Urinary bladder (tissue), 4 donors: ENCODE data around the gene LCE3B. TPM values are rescaled to one million over a fixed set of nuclear protein-coding genes. Genes with fewer than 3 reads are reported as not detected.

Experiments used
- DNase-seq: peaks from one replicate; pipeline ENCODE4 v3.0.0-alpha.2; 2015; ENCODE audit errors: extremely low spot score
- H3K27ac ChIP-seq: one replicate; pipeline ENCODE4 v1.5.1; 2013; ENCODE audit warnings: low read depth, mild to moderate bottlenecking, moderate library complexity
- H3K36me3 ChIP-seq: one replicate; pipeline ENCODE4 v1.6.1; 2013; ENCODE audit warnings: mild to moderate bottlenecking, moderate library complexity; ENCODE audit not compliant: insufficient read depth
- H3K4me1 ChIP-seq: one replicate; pipeline ENCODE4 v1.6.1; 2013; ENCODE audit warnings: mild to moderate bottlenecking, moderate library complexity; ENCODE audit not compliant: insufficient read depth
- H3K4me3 ChIP-seq: one replicate; pipeline ENCODE4 v1.5.1; 2013; ENCODE audit warnings: low read depth, low read length
- WGBS: extraction: QIAGEN DNeasy Blood & Tissue Kit; methylation state at CpG from one replicate; pipeline ENCODE4 v1.1.7; 2013; 5-methylcytosine and 5-hydroxymethylcytosine counted together
- polyA plus RNA-seq: library from polyadenylated mRNA; stranded (reverse); fragments of 200-250 nt; gene quantifications from one replicate; pipeline ENCODE4 v1.2.3, GENCODE V29; 2013
- small RNA-seq: library from RNA; depleted of rRNA; stranded (forward); fragments of <200 nt; gene quantifications from one replicate; pipeline ENCODE3, GENCODE V24; 2014
- total RNA-seq: library from RNA; depleted of rRNA; stranded (reverse); fragments of >200 nt; gene quantifications from one replicate; pipeline ENCODE4 v1.2.3, GENCODE V29; 2014
- donor health status: healthy with polysubstance abuse.
- donor health status: healthy.

The LCE3B gene
- total and polyA plus RNA-seq, 2 donors: not detected

DNA sequence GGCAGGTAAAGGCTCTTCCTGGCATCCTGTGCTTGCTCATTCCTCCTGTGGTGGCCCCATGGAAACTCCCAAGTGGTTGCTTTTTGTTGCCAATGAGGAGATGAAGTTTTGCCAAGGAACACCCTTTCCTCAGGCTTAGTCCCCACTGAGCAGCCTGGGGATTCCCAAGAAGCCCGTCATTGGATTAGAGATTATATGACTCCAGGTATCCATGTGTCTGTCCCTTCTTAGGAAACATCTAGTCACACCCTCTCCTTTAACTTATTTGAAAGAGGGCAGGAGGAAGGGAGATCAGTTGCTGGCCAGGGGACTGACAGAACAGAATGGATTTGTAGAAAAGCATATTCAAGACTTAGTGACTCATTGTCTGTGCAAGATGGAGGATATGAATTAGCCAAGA, 13.1 kb downstream of the LCE3B start:
- H3K27ac ChIP-seq: no peak overlapping the region
- H3K36me3 ChIP-seq: no peaks in the 10 kb centered on the region
- H3K4me1 ChIP-seq: no peaks in the 10 kb centered on the region
- DNase-seq: no peak
- WGBS: 74% methylated on average over 1 of the region's 1 CpG
- H3K4me3 ChIP-seq: no peak overlapping the region

DNA sequence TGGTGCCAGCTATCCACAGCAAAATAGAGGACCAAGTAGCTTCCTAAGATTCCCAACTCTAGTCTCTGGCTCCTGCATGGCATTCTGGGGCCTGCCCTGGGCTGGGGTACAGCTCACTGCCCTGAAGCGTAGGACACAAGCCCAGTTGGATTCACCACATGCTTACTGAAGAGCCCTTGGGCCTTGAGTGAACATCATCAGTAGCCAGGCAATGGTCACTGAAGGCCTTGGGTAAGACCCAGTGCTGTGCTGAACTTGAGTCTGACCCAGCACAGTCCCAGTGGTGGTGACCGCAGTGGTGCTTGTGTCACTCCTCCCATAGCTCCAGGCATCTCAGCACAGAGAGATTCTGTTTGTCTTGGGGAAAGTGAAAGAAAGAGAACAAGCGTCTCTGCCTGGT, 17.0 kb downstream of the LCE3B start:
- H3K4me3 ChIP-seq: no peak overlapping the region
- H3K27ac ChIP-seq: no peak overlapping the region
- WGBS: 89% methylated on average over 3 of the region's 3 CpGs
- H3K36me3 ChIP-seq: no peaks in the 10 kb centered on the region
- no peaks in the 10 kb centered on the region for H3K4me1 ChIP-seq
- DNase-seq: no peak

DNA sequence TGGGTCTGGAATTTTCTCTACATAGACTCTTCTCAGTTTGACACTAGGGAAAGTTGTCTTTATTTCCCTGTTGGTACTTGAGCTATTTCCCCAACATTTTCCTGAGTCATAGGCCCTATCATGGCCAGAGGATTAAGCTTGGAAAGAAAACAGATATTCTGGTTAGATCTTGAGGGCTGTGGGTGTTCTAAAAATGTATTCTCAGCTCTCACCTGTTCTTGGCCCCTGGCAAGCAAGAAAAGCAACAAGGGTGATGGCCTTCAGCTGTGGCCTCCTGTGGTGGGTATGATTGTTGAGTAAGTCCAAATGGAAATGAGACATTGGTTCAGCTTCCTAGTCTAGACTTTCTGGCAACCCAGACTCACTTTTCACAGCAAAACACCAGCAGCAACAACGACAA, 26.7 kb downstream of the LCE3B start:
- H3K36me3 ChIP-seq: no peaks in the 10 kb centered on the region
- no peaks in the 10 kb centered on the region for H3K4me1 ChIP-seq
- H3K4me3 ChIP-seq: no peak overlapping the region
- H3K27ac ChIP-seq: no peak overlapping the region
- no peak for DNase-seq
- 63% methylated on average over 1 of the region's 1 CpG for WGBS

DNA sequence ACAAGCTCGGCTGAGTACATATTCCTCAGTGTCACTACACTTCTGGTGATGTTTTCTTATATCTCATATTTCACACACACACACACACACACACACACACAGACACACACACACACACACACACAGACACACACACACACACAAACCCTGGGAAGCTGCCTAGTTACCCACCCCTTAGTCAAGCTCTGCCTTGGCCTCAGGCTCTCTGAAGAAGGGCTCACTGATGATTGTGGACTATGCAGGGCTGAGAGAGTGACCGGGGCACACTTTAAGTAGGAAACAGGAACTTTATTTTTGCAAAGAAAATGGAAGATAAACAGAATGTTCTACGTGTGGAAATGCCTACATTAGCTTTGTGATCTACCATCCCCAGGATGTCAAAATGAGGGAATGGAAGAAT, 30.3 kb downstream of the LCE3B start:
- Histone ChIP-seq H3K4me3 (no peak overlapping the region), H3K27ac (no peak overlapping the region), H3K36me3 (no peaks in the 10 kb centered on the region), H3K4me1 (no peaks in the 10 kb centered on the region)
- 62% methylated on average over 3 of the region's 3 CpGs for WGBS
- DNase-seq: no peak

DNA sequence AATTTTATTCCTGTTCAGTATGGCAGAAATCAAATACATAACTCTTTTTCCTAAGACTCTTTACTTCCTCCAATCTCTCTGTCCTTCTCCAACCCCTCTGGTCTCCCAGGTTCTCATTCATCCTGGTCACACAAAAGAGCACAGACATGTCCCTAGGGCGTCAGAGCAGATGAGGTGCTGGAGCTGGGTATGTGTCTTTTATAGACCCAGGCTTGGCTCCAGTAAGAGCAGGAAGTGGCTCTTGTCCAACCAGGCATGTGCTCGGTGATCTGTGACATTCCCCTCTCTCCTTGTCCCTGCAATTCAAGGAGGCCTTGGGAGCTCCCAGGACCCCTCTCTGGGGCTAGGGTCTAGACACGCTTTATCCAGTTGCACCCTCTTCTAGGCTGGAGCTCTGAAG, 31.5 kb downstream of the LCE3B start:
- no peaks in the 10 kb centered on the region for H3K36me3 ChIP-seq
- H3K4me1 ChIP-seq: no peaks in the 10 kb centered on the region
- 35% methylated on average over 3 of the region's 3 CpGs for WGBS
- DNase-seq: no peak
- no peak overlapping the region for H3K4me3 ChIP-seq
- H3K27ac ChIP-seq: no peak overlapping the region

DNA sequence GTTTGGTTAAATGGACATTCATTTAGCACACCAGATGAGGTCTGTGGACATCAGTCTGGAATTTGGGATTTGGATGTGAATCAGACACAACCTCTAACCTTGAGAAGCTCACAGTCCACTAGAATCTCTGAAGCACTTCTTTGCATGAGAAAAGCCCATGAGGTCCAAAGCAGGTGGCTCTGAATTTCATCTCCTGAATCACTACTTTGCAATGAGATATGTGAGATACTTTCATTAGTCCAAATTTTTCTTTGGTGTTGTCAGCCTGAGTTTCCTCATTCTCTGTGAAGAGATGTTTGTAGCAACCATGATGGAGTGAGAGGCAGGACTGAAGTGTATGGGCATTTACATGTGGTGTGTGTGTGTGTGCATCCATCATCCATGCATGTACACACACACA, 33.0 kb downstream of the LCE3B start:
- Histone ChIP-seq H3K4me1 (no peaks in the 10 kb centered on the region), H3K27ac (no peak overlapping the region), H3K4me3 (no peak overlapping the region), H3K36me3 (no peaks in the 10 kb centered on the region)
- DNase-seq: no peak

DNA sequence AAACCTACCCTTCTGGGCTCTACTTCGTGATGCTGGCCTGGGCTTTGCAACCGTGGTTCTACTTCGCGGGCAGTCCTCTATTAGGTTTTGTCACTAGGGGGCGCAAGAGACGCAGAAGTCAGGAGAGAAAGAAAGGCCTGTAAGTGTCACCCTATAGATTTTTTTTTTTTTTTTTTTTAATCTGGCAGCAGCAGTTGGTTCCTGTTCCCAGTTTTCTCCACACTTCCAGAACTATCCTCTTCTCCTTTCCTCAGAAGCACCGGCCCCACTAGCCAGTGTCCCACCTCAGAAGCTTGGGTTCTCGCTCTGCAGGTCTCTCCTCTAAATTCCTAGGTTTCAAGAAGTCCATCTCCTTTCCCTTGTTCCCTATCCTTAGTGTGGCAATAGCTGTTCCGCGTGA, 40.5 kb downstream of the LCE3B start:
- DNase-seq: no peak
- Histone ChIP-seq H3K4me3 (no peak overlapping the region), H3K27ac (no peak overlapping the region), H3K36me3 (no peaks in the 10 kb centered on the region), H3K4me1 (no peaks in the 10 kb centered on the region)
- 30% methylated on average over 10 of the region's 10 CpGs for WGBS

DNA sequence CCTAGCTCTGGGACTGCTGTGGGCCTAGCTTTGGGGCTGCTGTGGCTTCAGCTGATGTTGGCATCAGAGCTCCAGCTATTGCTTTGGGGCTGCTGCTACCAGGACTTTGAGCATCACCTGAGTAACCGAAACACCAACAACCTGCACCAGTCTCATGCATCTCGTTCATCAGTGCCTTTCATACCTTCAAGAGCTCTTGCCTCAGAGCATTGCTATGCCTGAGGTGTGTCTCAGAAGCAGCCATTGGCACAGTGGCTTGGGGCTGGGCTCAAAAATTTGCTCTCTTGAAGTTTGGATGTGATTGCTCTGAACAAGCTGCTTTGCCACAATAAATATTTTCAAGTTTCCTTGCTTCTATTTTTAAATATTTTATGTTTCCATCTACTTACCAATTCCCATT, 42.8 kb downstream of the LCE3B start:
- no peak overlapping the region for H3K27ac ChIP-seq
- H3K4me1 ChIP-seq: no peaks in the 10 kb centered on the region
- H3K4me3 ChIP-seq: no peak overlapping the region
- DNase-seq: no peak
- 77% methylated on average over 2 of the region's 2 CpGs for WGBS
- H3K36me3 ChIP-seq: no peaks in the 10 kb centered on the region

DNA sequence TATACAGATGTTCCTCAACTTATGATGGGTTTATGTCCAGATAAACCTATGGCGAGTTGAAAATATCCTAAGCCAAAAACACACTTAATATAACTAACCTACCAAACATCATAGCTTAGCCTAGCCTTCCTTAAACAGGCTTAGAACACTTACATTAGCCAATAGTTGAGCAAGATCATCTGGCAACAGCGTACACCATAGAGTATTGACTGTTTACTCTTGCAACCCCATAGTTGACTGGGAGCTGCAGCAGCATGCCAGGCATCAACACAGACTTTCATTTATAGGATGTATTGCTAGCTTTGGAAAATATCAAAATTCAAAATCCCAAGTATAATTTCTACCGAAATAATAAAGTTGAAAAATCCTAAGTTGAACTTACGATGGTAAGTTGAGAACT, 44.1 kb downstream of the LCE3B start:
- no peak for DNase-seq
- H3K4me3 ChIP-seq: no peak overlapping the region
- 81% methylated on average over 4 of the region's 4 CpGs for WGBS
- H3K36me3 ChIP-seq: no peaks in the 10 kb centered on the region
- H3K4me1 ChIP-seq: no peaks in the 10 kb centered on the region
- H3K27ac ChIP-seq: no peak overlapping the region

DNA sequence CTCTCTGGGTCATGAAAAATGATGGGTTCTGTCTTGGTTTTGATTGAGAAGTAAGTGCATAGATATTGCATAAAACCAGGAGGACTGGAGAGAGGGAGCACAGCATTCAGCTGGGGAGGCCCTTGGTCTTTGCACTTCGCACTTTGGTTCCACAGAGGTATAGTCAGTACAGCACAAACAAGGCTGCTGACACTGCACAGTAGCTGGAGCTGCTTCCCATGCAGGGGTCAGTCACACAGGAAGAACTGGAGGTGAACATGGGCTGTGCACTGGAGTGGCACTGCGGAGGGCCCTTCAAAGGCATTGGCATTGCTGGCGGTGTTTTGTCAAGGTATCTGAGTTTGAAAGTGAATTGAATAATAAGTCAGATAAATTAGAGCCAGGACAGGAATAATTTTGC, 45.0 kb downstream of the LCE3B start:
- Histone ChIP-seq H3K27ac (no peak overlapping the region), H3K4me3 (no peak overlapping the region), H3K4me1 (no peaks in the 10 kb centered on the region), H3K36me3 (no peaks in the 10 kb centered on the region)
- WGBS: 96% methylated on average over 3 of the region's 3 CpGs
- no peak for DNase-seq

DNA sequence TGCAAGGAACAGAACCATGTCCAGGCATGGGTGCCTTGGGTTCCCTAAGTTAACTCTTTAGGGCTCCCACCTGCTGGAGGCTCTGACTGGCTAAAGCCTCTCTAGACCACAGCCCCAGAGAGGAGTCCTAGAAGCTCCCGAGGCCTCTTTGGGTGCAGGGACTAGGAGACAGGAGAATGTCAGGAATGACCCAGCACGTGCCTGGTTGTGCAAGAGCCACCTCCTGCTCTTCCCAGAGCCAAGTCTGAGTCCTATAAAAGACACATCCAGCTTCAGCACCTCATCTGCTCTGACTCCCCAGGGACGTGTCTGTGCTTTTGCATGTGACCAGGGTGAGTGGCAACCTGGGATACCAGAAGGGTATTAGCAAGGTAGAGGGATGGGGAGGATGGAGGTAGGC, 49.5 kb downstream of the LCE3B start, which contains the start of gene LCE2D:
TSS of gene LCE2D (plus strand) at position 283 of the 400 bp plus-strand sequence. CDS start 726 bp downstream, outside the sequence.
- H3K4me3 ChIP-seq: no peak within 1 kb of the TSS
- H3K4me1 ChIP-seq: no peaks in the 10 kb centered on the region
- no peak within 1 kb of the TSS for H3K27ac ChIP-seq
- H3K36me3 ChIP-seq: no peaks in the 10 kb centered on the region
- 57% methylated on average over 3 of the region's 3 CpGs for WGBS
- DNase-seq: no peak

Small RNA genes lying within 50 kb of the gene (small RNA-seq; reads per million reads assigned to genes)
- gene LCE3A (not detected), gene LCE3B (not detected)

Other genes starting within 250 kb of the LCE3B start
- gene CRNN, start 199.5 kb upstream of the LCE3B start, total RNA-seq: not detected
- gene CRNN, start 199.5 kb upstream of the LCE3B start, polyA plus RNA-seq: not detected
- gene LCE5A, start 103.0 kb upstream of the LCE3B start, total RNA-seq: not detected
- not detected for gene LCE5A, start 103.0 kb upstream of the LCE3B start, polyA plus RNA-seq
- gene CRCT1, start 99.3 kb upstream of the LCE3B start, total RNA-seq: not detected
- not detected for gene CRCT1, start 99.3 kb upstream of the LCE3B start, polyA plus RNA-seq
- gene LCE3E, start 47.0 kb upstream of the LCE3B start, total RNA-seq: not detected
- not detected for gene LCE3E, start 47.0 kb upstream of the LCE3B start, polyA plus RNA-seq
- gene LCE3D, start 33.3 kb upstream of the LCE3B start, total RNA-seq: not detected
- not detected for gene LCE3D, start 33.3 kb upstream of the LCE3B start, polyA plus RNA-seq
- gene LCE3C, start 13.6 kb upstream of the LCE3B start, total RNA-seq: not detected
- not detected for gene LCE3C, start 13.6 kb upstream of the LCE3B start, polyA plus RNA-seq
- gene LCE3A, start 9.3 kb downstream of the LCE3B start, total RNA-seq: not detected
- not detected for gene LCE3A, start 9.3 kb downstream of the LCE3B start, polyA plus RNA-seq
- gene LCE2D, start 49.6 kb downstream of the LCE3B start, total RNA-seq: not detected
- not detected for gene LCE2D, start 49.6 kb downstream of the LCE3B start, polyA plus RNA-seq
- gene LCE2C, start 61.5 kb downstream of the LCE3B start, total RNA-seq: not detected
- gene LCE2C, start 61.5 kb downstream of the LCE3B start, polyA plus RNA-seq: not detected
- not detected for gene LCE2B, start 72.3 kb downstream of the LCE3B start, total RNA-seq
- not detected for gene LCE2B, start 72.3 kb downstream of the LCE3B start, polyA plus RNA-seq
- gene LCE2A, start 84.5 kb downstream of the LCE3B start, total RNA-seq: not detected
- gene LCE2A, start 84.5 kb downstream of the LCE3B start, polyA plus RNA-seq: not detected
- gene LCE4A, start 94.3 kb downstream of the LCE3B start, total RNA-seq: not detected
- gene LCE4A, start 94.3 kb downstream of the LCE3B start, polyA plus RNA-seq: not detected
- gene KPRP, start 144.2 kb downstream of the LCE3B start, total RNA-seq: not detected
- gene KPRP, start 144.2 kb downstream of the LCE3B start, polyA plus RNA-seq: not detected
- gene LCE1F, start 161.3 kb downstream of the LCE3B start, total RNA-seq: not detected
- gene LCE1F, start 161.3 kb downstream of the LCE3B start, polyA plus RNA-seq: not detected
- gene LCE1E, start 172.4 kb downstream of the LCE3B start, total RNA-seq: not detected
- 0.15 TPM for gene LCE1E, start 172.4 kb downstream of the LCE3B start, polyA plus RNA-seq
- not detected for gene LCE1D, start 182.9 kb downstream of the LCE3B start, total RNA-seq
- gene LCE1D, start 182.9 kb downstream of the LCE3B start, polyA plus RNA-seq: not detected
- gene LCE1C, start 192.8 kb downstream of the LCE3B start, total RNA-seq: not detected
- gene LCE1C, start 192.8 kb downstream of the LCE3B start, polyA plus RNA-seq: not detected
- gene LCE1B, start 198.2 kb downstream of the LCE3B start, total RNA-seq: not detected
- not detected for gene LCE1B, start 198.2 kb downstream of the LCE3B start, polyA plus RNA-seq
- not detected for gene LCE1A, start 213.7 kb downstream of the LCE3B start, total RNA-seq
- gene LCE1A, start 213.7 kb downstream of the LCE3B start, polyA plus RNA-seq: not detected
- gene LCE6A, start 229.0 kb downstream of the LCE3B start, total RNA-seq: not detected
- not detected for gene LCE6A, start 229.0 kb downstream of the LCE3B start, polyA plus RNA-seq
- not detected for gene LCE7A, start 246.2 kb downstream of the LCE3B start, total RNA-seq
- gene LCE7A, start 246.2 kb downstream of the LCE3B start, polyA plus RNA-seq: not detected